Measurements from ENCODE around the gene LRP6.

DNA sequence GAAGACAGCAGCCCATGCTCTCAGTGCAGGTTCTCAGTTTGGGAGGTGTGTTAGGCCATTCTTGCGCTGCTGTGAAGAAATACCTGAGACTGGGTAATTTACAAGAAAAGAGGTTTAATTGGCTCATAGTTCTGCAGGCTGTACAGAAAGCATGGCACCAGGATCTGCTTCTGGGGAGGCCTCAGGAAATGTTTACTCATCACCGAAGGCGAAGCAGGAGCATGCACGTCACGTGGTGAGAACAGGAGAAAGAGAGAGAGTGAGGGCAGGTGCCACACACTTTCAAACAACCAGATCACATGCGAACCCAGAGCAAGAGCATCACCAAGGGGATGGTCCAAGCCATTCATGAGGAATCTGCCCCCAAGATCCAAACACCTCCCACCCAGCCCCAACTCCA, 9.0 kb upstream of the LRP6 start:
- TF ChIP-seq RCOR1 (conservative IDR thresholded peaks at IDR 0.05; ENCODE audit: low read depth, low read length), result no peak
- TF ChIP-seq ATF3 (IDR thresholded peaks at IDR 0.05; ENCODE audit: borderline replicate concordance, extremely low read depth, low read depth, low read length), result no peak
- TF ChIP-seq REST (IDR thresholded peaks at IDR 0.05; ENCODE audit: low read depth, low read length), result no peak
- no peak for TF ChIP-seq EP300 (IDR thresholded peaks at IDR 0.05; ENCODE audit: borderline replicate concordance in 1 of 2, control insufficient read depth in 1 of 2, low read depth in 2 of 2, low read length in 2 of 2)
- no peak for TF ChIP-seq HDAC6 (IDR thresholded peaks at IDR 0.05; ENCODE audit: unreplicated experiment)
- TF ChIP-seq BRCA1 (IDR thresholded peaks at IDR 0.05; ENCODE audit: low read depth, low read length), result no peak

All from GM12878 (cell line).